ENCODE results near the gene PGGHG.
"Not testable (repeated sequence)": the region's sequence is repeated elsewhere in the genome, so short reads cannot be mapped to it uniquely, and the experiment has no call there.

Gene PGGHG

GRCh38 chr11:285021-285893, 3.7 kb upstream of the PGGHG start:
- DNase-seq (ENCODE audit: low read depth), result no peak

GRCh38 chr11:285894-286220, 3.1 kb upstream of the PGGHG start:
- no peak for DNase-seq (ENCODE audit: low read depth)

GRCh38 chr11:286977-287820, 1.7 kb upstream of the PGGHG start:
- not testable (repeated sequence) for DNase-seq (ENCODE audit: low read depth)

- no peak for DNase-seq (ENCODE audit: low read depth)
Measured at GRCh38 chr11:287821-288477, 977 bp upstream of the PGGHG start.

- no peak for DNase-seq (ENCODE audit: low read depth)
Measured at GRCh38 chr11:289398-289711, 429 bp downstream of the PGGHG start.

- no peak for DNase-seq (ENCODE audit: low read depth)
Measured at GRCh38 chr11:289712-290620, 1.0 kb downstream of the PGGHG start.

GRCh38 chr11:290621-291231, 1.8 kb downstream of the PGGHG start:
- DNase-seq (ENCODE audit: low read depth), result no peak

GRCh38 chr11:291281-292210, 2.6 kb downstream of the PGGHG start:
- DNase-seq (ENCODE audit: low read depth), result no peak

GRCh38 chr11:292211-293121, 3.5 kb downstream of the PGGHG start:
- DNase-seq (ENCODE audit: low read depth), result no peak

GRCh38 chr11:293271-293851, 4.4 kb downstream of the PGGHG start:
- DNase-seq (ENCODE audit: low read depth), result no peak

GRCh38 chr11:293852-294661, 5.1 kb downstream of the PGGHG start:
- no peak for DNase-seq (ENCODE audit: low read depth)

GRCh38 chr11:294780-295179, 5.9 kb downstream of the PGGHG start:
- no peak for DNase-seq (ENCODE audit: low read depth)

- DNase-seq (ENCODE audit: low read depth), result no peak
Measured at GRCh38 chr11:295351-296170, 6.6 kb downstream of the PGGHG start.

- no peak for DNase-seq (ENCODE audit: low read depth)
Measured at GRCh38 chr11:296171-297050, 7.5 kb downstream of the PGGHG start.

- no peak for DNase-seq (ENCODE audit: low read depth)
Measured at GRCh38 chr11:297051-297585, 8.2 kb downstream of the PGGHG start.

Measured in GM04504 (cell line).